ENCODE data around the gene ARRDC1.

ARRDC1 gene

DNA sequence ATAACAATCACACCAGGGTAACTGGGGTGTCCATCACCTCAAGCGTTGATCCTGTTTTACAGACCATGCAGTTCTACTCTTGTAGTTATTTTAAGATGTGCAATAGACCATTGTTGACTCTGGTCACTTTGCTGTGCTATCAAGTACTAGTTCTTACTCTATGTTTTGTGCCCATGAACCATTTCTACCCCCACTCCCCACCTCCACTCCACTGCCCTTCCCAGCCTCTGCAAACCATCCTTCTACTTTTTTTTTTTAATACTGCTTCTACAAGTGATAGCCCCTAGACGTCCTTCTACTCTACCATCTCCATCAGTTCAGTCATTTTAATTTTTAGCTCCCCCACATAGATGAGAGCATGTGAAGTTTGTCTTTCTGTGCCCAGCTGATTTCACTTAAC, 52.1 kb downstream of the ARRDC1 start:
- Histone ChIP-seq H3K9ac (ENCODE audit: low read length) (no peak overlapping the region), H3K4me1 (ENCODE audit: control insufficient read depth, insufficient read depth, low read length) (no peaks in the 10 kb centered on the region), H3K27ac (ENCODE audit: low read depth, low read length) (no peak overlapping the region)

DNA sequence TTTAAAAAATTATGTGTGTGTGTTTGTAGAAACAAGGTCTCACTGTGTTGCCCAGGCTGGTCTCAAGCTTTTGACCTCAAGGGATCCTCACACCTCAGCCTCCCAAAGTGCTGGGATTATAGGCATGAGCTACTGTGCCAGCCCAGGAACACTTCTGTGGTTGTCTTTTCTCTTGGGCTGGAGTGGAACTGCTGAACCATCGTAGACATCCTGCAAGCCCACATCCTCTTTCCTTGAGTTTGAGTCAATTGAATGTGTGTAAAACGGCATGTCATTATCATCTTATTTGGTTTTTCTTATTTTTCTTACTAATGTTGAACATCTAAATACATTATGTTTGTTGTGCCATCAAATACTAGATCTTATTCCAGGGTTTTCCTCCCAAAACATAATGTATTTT, 53.3 kb downstream of the ARRDC1 start:
- Histone ChIP-seq H3K27me3 (ENCODE audit: control insufficient read depth, insufficient read depth, low read length) (no peaks in the 10 kb centered on the region), H3K9ac (ENCODE audit: low read length) (no peak overlapping the region), H3K4me1 (ENCODE audit: control insufficient read depth, insufficient read depth, low read length) (no peaks in the 10 kb centered on the region), H3K4me3 (ENCODE audit: low read length) (no peak overlapping the region), H3K36me3 (ENCODE audit: control insufficient read depth, insufficient read depth, low read length) (no peaks in the 10 kb centered on the region), H3K27ac (ENCODE audit: low read depth, low read length) (no peak overlapping the region)

More for the DNA sequence above, 52.1 kb downstream of the ARRDC1 start:
- Histone ChIP-seq H3K27me3 (ENCODE audit: control insufficient read depth, insufficient read depth, low read length) (no peaks in the 10 kb centered on the region), H3K36me3 (ENCODE audit: control insufficient read depth, insufficient read depth, low read length) (no peaks in the 10 kb centered on the region), H3K4me3 (ENCODE audit: low read length) (no peak overlapping the region)

DNA sequence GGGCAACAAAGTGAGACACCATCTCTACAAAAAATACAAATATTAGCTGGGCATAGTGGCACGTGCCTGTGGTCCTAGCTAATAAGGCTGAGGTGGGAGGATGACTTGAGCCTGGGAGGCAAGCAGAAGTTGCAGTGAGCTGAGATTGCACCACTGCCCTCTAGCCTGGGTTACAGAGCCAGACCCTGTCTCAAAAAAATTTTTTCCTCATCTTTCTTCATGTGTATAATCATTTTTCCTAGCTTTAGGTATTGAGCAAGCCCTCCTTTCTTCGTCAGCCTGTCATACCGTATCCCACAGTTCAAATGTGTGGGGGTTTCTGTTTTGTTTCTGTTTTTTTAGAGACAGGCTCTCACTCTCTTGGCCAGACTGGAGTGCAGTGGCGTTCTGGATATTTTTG, 54.7 kb downstream of the ARRDC1 start:
- no peak overlapping the region for H3K4me3 ChIP-seq (ENCODE audit: low read length)
- no peaks in the 10 kb centered on the region for H3K27me3 ChIP-seq (ENCODE audit: control insufficient read depth, insufficient read depth, low read length)
- no peak overlapping the region for H3K9ac ChIP-seq (ENCODE audit: low read length)
- peaks cover under 1% of the 10 kb centered on the region for H3K4me1 ChIP-seq (ENCODE audit: control insufficient read depth, insufficient read depth, low read length)
- H3K36me3 ChIP-seq (ENCODE audit: control insufficient read depth, insufficient read depth, low read length): no peaks in the 10 kb centered on the region
- no peak overlapping the region for H3K27ac ChIP-seq (ENCODE audit: low read depth, low read length)

DNA sequence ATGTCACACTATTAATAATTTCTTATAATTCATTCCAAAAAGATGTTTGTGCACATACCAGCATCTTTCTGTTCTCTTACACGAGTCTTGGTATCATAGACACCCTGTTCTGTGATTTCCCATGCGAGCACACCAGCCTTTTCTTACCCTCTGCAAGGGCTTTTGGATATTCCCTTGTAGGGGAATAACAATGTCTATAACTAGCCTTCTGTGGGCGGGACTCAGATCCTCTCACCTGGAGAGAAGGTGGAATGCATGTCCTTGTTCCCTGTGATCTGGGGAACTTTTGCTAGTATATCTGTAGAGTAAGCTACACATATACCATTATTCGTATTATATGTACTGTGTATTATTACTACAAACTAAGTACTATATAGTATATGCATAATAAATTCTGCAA, 58.1 kb downstream of the ARRDC1 start:
- Histone ChIP-seq H3K9ac (ENCODE audit: low read length) (no peak overlapping the region), H3K36me3 (ENCODE audit: control insufficient read depth, insufficient read depth, low read length) (no peaks in the 10 kb centered on the region), H3K27me3 (ENCODE audit: control insufficient read depth, insufficient read depth, low read length) (no peaks in the 10 kb centered on the region), H3K4me1 (ENCODE audit: control insufficient read depth, insufficient read depth, low read length) (peaks cover 11% of the 10 kb centered on the region), H3K27ac (ENCODE audit: low read depth, low read length) (no peak overlapping the region), H3K4me3 (ENCODE audit: low read length) (no peak overlapping the region)

DNA sequence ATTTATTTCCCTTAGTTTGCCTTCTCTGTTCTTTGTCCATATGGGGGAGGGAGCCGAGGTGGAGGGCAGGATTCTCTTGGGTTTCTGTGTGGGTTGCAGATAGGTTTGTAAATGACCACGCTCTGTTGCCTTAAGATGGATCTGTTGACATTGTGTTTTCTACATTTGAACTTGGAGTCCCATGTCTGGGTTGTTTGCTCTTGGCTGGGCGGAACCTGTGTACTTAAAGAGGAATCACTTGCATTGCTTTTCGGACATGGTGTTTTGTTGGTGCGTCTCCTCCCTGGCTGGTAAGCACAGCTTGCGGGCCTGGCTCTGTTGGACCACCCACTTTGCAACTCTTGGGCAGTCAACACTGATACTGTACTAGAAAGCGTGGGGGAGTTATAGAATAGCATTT, 59.2 kb downstream of the ARRDC1 start:
- no peak overlapping the region for H3K4me3 ChIP-seq (ENCODE audit: low read length)

More for the DNA sequence above, 59.2 kb downstream of the ARRDC1 start:
- no peaks in the 10 kb centered on the region for H3K27me3 ChIP-seq (ENCODE audit: control insufficient read depth, insufficient read depth, low read length)
- H3K4me1 ChIP-seq (ENCODE audit: control insufficient read depth, insufficient read depth, low read length): peaks cover 11% of the 10 kb centered on the region
- no peak overlapping the region for H3K27ac ChIP-seq (ENCODE audit: low read depth, low read length)
- no peaks in the 10 kb centered on the region for H3K36me3 ChIP-seq (ENCODE audit: control insufficient read depth, insufficient read depth, low read length)
- no peak overlapping the region for H3K9ac ChIP-seq (ENCODE audit: low read length)
